Erythroblast (primary cell): ENCODE results near the gene TMEFF2.

ENCODE experiments used
- GATA1 ChIP-seq: IDR thresholded peaks from 2 replicates; pipeline ENCODE4 v1.6.1; 2011; ENCODE audit warnings: low read depth, mild to moderate bottlenecking, control low read depth, low read length, moderate library complexity
- POLR2A ChIP-seq: IDR thresholded peaks from 2 replicates; pipeline ENCODE4 v1.6.1; 2011; ENCODE audit warnings: mild to moderate bottlenecking, low read length

DNA sequence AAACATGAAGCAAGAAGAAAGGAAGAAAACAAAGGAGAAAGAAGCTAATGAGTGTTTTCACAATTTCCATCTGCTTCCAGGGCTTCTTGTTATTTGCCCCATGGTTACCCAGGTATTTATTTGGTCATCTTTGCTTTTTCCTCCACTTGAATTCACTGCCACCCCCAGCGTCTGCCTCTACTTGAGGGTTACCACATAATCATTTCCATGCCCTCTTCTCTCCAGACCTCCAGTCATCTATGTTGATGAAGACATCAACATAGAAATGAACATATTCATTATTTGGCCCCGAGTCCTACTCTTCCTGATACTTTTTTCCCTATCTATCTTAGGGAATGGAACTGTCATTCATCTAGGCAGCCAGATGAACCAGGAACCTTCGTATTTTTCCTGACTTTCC, 214.2 kb downstream of the TMEFF2 start:
- TF ChIP-seq POLR2A (no peak), GATA1 (no peak)
